GM23338 (cell line): Measurements from ENCODE around the gene RNGTT. TPM values are rescaled to one million over a fixed set of nuclear protein-coding genes. Genes with fewer than 3 reads are reported as not detected.

Experiments used
- ATAC-seq: fragments of 200-7000 bp; cut with Tn5 transposase; 3 replicates; pipeline ENCODE4 v1.9.1; 2020
- DNase-seq: peaks from one replicate; pipeline ENCODE4 v3.0.0-alpha.2; 2015; ENCODE audit warnings: low spot score
- H2AFZ ChIP-seq: fragments of 200-600 bp; sonication (generic); 2 replicates; pipeline ENCODE4 v1.8.0; 2016; ENCODE audit warnings: antibody characterized with exemption, mild to moderate bottlenecking, moderate library complexity
- H3F3A ChIP-seq: fragments of 200-600 bp; sonication (generic); replicated peaks from 2 replicates; pipeline ENCODE4 v1.8.0; 2017; ENCODE audit warnings: antibody characterized with exemption, mixed run types, low read depth
- H3K27ac ChIP-seq: fragments of 200-600 bp; sonication (generic); 2 replicates; pipeline ENCODE4 v1.6.1; 2016; ENCODE audit warnings: low read depth
- H3K27me3 ChIP-seq: fragments of 200-600 bp; sonication (generic); 2 replicates; pipeline ENCODE4 v1.8.0; 2016; ENCODE audit warnings: mild to moderate bottlenecking, mixed run types, moderate library complexity; ENCODE audit not compliant: insufficient read depth
- H3K36me3 ChIP-seq: fragments of 200-600 bp; sonication (generic); 2 replicates; pipeline ENCODE4 v1.8.0; 2016; ENCODE audit warnings: mild to moderate bottlenecking; ENCODE audit not compliant: insufficient read depth
- H3K4me1 ChIP-seq: fragments of 200-600 bp; sonication (generic); 2 replicates; pipeline ENCODE4 v1.8.0; 2016; ENCODE audit warnings: mild to moderate bottlenecking, moderate library complexity; ENCODE audit not compliant: insufficient read depth
- H3K4me2 ChIP-seq: fragments of 200-600 bp; sonication (generic); 2 replicates; pipeline ENCODE4 v1.7.1; 2017; ENCODE audit warnings: mixed run types
- H3K4me3 ChIP-seq: fragments of 200-600 bp; sonication (generic); 2 replicates; pipeline ENCODE4 v1.6.1; 2016; ENCODE audit warnings: mixed run types
- H3K79me2 ChIP-seq: fragments of 200-600 bp; sonication (generic); replicated peaks from 2 replicates; pipeline ENCODE4 v1.8.0; 2017; ENCODE audit warnings: mild to moderate bottlenecking; ENCODE audit not compliant: insufficient read depth
- H3K9me2 ChIP-seq: fragments of 200-600 bp; sonication (generic); 2 replicates; pipeline ENCODE4 v1.8.0; 2017; ENCODE audit not compliant: insufficient read depth
- H4K20me1 ChIP-seq: fragments of 200-600 bp; sonication (generic); replicated peaks from 2 replicates; pipeline ENCODE4 v1.8.0; 2017; ENCODE audit warnings: mild to moderate bottlenecking; ENCODE audit not compliant: insufficient read depth
- H3K27ac Mint-ChIP-seq: 2 replicates; pipeline ENCODE4 v1.8.0; 2020; ENCODE audit warnings: inconsistent platforms, mild to moderate bottlenecking, moderate library complexity, mixed read lengths
- H3K27me3 Mint-ChIP-seq: 3 replicates; pipeline ENCODE4 v1.8.0; 2022; ENCODE audit warnings: low read depth, mild to moderate bottlenecking, moderate library complexity, mixed read lengths, inconsistent platforms; ENCODE audit not compliant: insufficient read depth, poor library complexity
- H3K36me3 Mint-ChIP-seq: 3 replicates; pipeline ENCODE4 v1.8.0; 2021; ENCODE audit warnings: low read depth, mild to moderate bottlenecking, inconsistent platforms, moderate library complexity, mixed read lengths
- H3K4me1 Mint-ChIP-seq: 3 replicates; pipeline ENCODE4 v1.8.0; 2020; ENCODE audit warnings: mild to moderate bottlenecking, inconsistent platforms, mixed read lengths
- H3K4me3 Mint-ChIP-seq: 3 replicates; pipeline ENCODE4 v1.8.0; 2021; ENCODE audit warnings: moderate library complexity, mild to moderate bottlenecking, inconsistent platforms, mixed read lengths
- H3K9me3 Mint-ChIP-seq: 3 replicates; pipeline ENCODE4 v1.8.0; 2020; ENCODE audit warnings: moderate library complexity, mild to moderate bottlenecking, inconsistent platforms, mixed read lengths
- CREB1 ChIP-seq: fragments of 250-450 bp; sonication (Bioruptor Pico); IDR thresholded peaks from 2 replicates; pipeline ENCODE4 v1.5.0; 2020; ENCODE audit warnings: low read depth, mild to moderate bottlenecking, moderate library complexity
- CTCF ChIP-seq, 2 experiments: fragments of 200-600 bp in 1 of 2; sonication (generic) in 1 of 2; conservative IDR thresholded peaks; 2 replicates each; pipeline versions ENCODE4 v1.5.1 to v1.6.1; 2016 to 2017; ENCODE audit warnings: antibody characterized with exemption in 2 of 2, low read depth in 2 of 2, mild to moderate bottlenecking in 2 of 2, moderate library complexity in 1 of 2
- ETS1 ChIP-seq: IDR thresholded peaks from 2 replicates; pipeline ENCODE4 v1.6.1; 2016; ENCODE audit warnings: antibody characterized with exemption
- EZH2 ChIP-seq: fragments of 200-600 bp; sonication (generic); IDR thresholded peaks from one replicate; pipeline ENCODE4 v1.8.0; 2017; ENCODE audit warnings: antibody characterized with exemption, mild to moderate bottlenecking, low read depth; ENCODE audit not compliant: unreplicated experiment
- EZH2phosphoT487 ChIP-seq: fragments of 200-600 bp; sonication (generic); IDR thresholded peaks from one replicate; pipeline ENCODE4 v1.8.1; 2018; ENCODE audit warnings: antibody characterized with exemption; ENCODE audit not compliant: unreplicated experiment
- JUNB ChIP-seq: IDR thresholded peaks from one replicate; pipeline ENCODE4 v1.6.1; 2016; ENCODE audit warnings: antibody characterized with exemption; ENCODE audit not compliant: unreplicated experiment
- NANOG ChIP-seq: IDR thresholded peaks from 2 replicates; pipeline ENCODE4 v1.6.1; 2016; ENCODE audit warnings: antibody characterized with exemption, borderline replicate concordance
- POLR2AphosphoS5 ChIP-seq: IDR thresholded peaks from 2 replicates; pipeline ENCODE4 v1.6.1; 2016; ENCODE audit warnings: antibody characterized with exemption, low read depth
- REST ChIP-seq: IDR thresholded peaks from one replicate; pipeline ENCODE4 v1.6.1; 2018; ENCODE audit warnings: antibody characterized with exemption; ENCODE audit not compliant: unreplicated experiment
- STAT1 ChIP-seq: IDR thresholded peaks from one replicate; pipeline ENCODE4 v1.6.1; 2016; ENCODE audit warnings: antibody characterized with exemption; ENCODE audit not compliant: unreplicated experiment
- ZNF114 ChIP-seq: fragments of 250-450 bp; sonication (Bioruptor Pico); IDR thresholded peaks from 2 replicates; pipeline ENCODE4 v1.5.0; 2020; ENCODE audit warnings: mild to moderate bottlenecking, moderate library complexity
- ZNF331 ChIP-seq: fragments of 250-450 bp; sonication (Bioruptor Pico); IDR thresholded peaks from 2 replicates; pipeline ENCODE4 v1.5.0; 2020; ENCODE audit warnings: low read depth, mild to moderate bottlenecking, moderate library complexity
- polyA plus RNA-seq: library from polyadenylated mRNA; unstranded; fragments of >200 nt; fragmentation: Nextera tagmentation; extraction: Ambion mirVana; gene quantifications from 2 replicates; pipeline ENCODE4 v1.2.1, GENCODE V29; 2016
- total RNA-seq: library from RNA; depleted of rRNA; stranded (reverse); fragments of >200 nt; shearing (Covaris generic); gene quantifications from 2 replicates; pipeline ENCODE4 v1.2.3, GENCODE V29; 2014

Gene RNGTT
- total and polyA plus RNA-seq, 2 experiments from 2014 or later, result 11.2 to 29.2 TPM

GRCh38 chr6:88808381-88808780 is 155.0 kb downstream of the RNGTT start:
- DNase-seq (no peak), ATAC-seq (no peak)
- H3F3A ChIP-seq, result no peaks in the 10 kb centered on the region
- Mint-ChIP-seq H3K36me3 (peaks cover 23% of the 10 kb centered on the region), H3K4me3 (no peak overlapping the region), H3K4me1 (peaks cover 4% of the 10 kb centered on the region; the same call in 2 of the 3 replicates), H3K27ac (no peak overlapping the region), H3K9me3 (peaks cover 17% of the 10 kb centered on the region; the same call in 2 of the 3 replicates), H3K27me3 (peaks cover 3% of the 10 kb centered on the region)
- no peak overlapping the region for H3K4me2 ChIP-seq
- H4K20me1 ChIP-seq, result no peaks in the 10 kb centered on the region
- H3K27ac ChIP-seq, result no peak overlapping the region
- no peak overlapping the region for H2AFZ ChIP-seq
- no peaks in the 10 kb centered on the region; the same call in none of the 2 replicates for H3K79me2 ChIP-seq
- peaks cover 14% of the 10 kb centered on the region; the same call in 1 of the 2 replicates for H3K36me3 ChIP-seq
- no peaks in the 10 kb centered on the region for H3K27me3 ChIP-seq
- no peak overlapping the region for H3K4me3 ChIP-seq
- H3K4me1 ChIP-seq, result no peaks in the 10 kb centered on the region
- no peaks in the 10 kb centered on the region for H3K9me2 ChIP-seq
- TF ChIP-seq NANOG, result no peak
- TF ChIP-seq ETS1, result no peak
- TF ChIP-seq JUNB, result no peak
- no peak for TF ChIP-seq EZH2phosphoT487
- no peak for TF ChIP-seq STAT1

- Histone ChIP-seq H3K36me3 (peaks cover 14% of the 10 kb centered on the region; the same call in 1 of the 2 replicates), H3K79me2 (no peaks in the 10 kb centered on the region; the same call in none of the 2 replicates), H3K27ac (no peak overlapping the region), H4K20me1 (no peaks in the 10 kb centered on the region), H3K4me2 (no peak overlapping the region), H3K9me2 (no peaks in the 10 kb centered on the region), H3K4me3 (no peak overlapping the region), H3K4me1 (no peaks in the 10 kb centered on the region), H3K27me3 (no peaks in the 10 kb centered on the region), H2AFZ (no peak overlapping the region), H3F3A (no peaks in the 10 kb centered on the region)
- no peak for DNase-seq
- H3K36me3 Mint-ChIP-seq, result peaks cover 23% of the 10 kb centered on the region
- no peaks in the 10 kb centered on the region for H3K4me1 Mint-ChIP-seq
- no peak overlapping the region for H3K27ac Mint-ChIP-seq
- no peak overlapping the region for H3K4me3 Mint-ChIP-seq
- peaks cover 17% of the 10 kb centered on the region; the same call in 2 of the 3 replicates for H3K9me3 Mint-ChIP-seq
- ATAC-seq, result no peak
- H3K27me3 Mint-ChIP-seq, result no peaks in the 10 kb centered on the region
- TF ChIP-seq EZH2 (no peak), EZH2phosphoT487 (no peak), NANOG (no peak), ZNF114 (CRISPR knock-in tag) (no peak), CREB1 (CRISPR knock-in tag) (no peak), CTCF (conservative IDR thresholded peaks at IDR 0.05; ENCODE audit: low read depth in 2 of 2) (no peak), JUNB (no peak), ETS1 (no peak), ZNF331 (CRISPR knock-in tag) (no peak), POLR2AphosphoS5 (no peak), REST (no peak)
Measured at GRCh38 chr6:88807622-88808021, 155.8 kb downstream of the RNGTT start.
